Activated CD8-positive, alpha-beta memory T cell treated with anti-CD3 and anti-CD28 coated beads for 36 hours (primary cell): ENCODE data around the gene DUXA. TPM values are rescaled to one million over a fixed set of nuclear protein-coding genes. Genes with fewer than 3 reads are reported as not detected.

ENCODE experiments used
- CTCF ChIA-PET: fragments of 350-600 bp; sonication (Branson Sonifier 250); formaldehyde crosslinking; loops from one replicate; lab custom pipeline; 2021; ENCODE audit warnings: antibody characterized with exemption; lab: Charles Lee
- POLR2A ChIA-PET: fragments of 350-600 bp; sonication (Branson Sonifier 250); formaldehyde crosslinking; loops from one replicate; lab custom pipeline; 2021; ENCODE audit warnings: antibody characterized with exemption; lab: Charles Lee
- total RNA-seq, 2 experiments: library from RNA; stranded (reverse); gene quantifications; one replicate each; pipeline ENCODE4 v1.2.3, GENCODE V29; 2021

The DUXA gene
- total RNA-seq, 2 experiments from 2014 or later: not detected

GRCh38 chr19:57110592-57111328 lies 56.5 kb downstream of the DUXA start:
- CTCF ChIA-PET: no interaction called here

GRCh38 chr19:57106722-57107235 lies 60.5 kb downstream of the DUXA start:
- ChIA-PET POLR2A (no interaction called here), CTCF (no interaction called here)

More at GRCh38 chr19:57110592-57111328, 56.5 kb downstream of the DUXA start:
- POLR2A ChIA-PET: no interaction called here

GRCh38 chr19:57105976-57106721 lies 61.1 kb downstream of the DUXA start:
- ChIA-PET POLR2A (no interaction called here), CTCF (no interaction called here)

Other genes with a start within 250 kb of the DUXA start
- not detected for gene USP29, start 47.5 kb downstream of the DUXA start, total RNA-seq
- gene ZIM3, start 22.3 kb downstream of the DUXA start, total RNA-seq: not detected
- 10 to 100 TPM; 22.0 to 22.1 TPM for gene ZNF264, start 24.0 kb upstream of the DUXA start, total RNA-seq
- 1 to 10 TPM in 1 of 2 experiments, under 1 TPM in 1; 0.42 to 1.4 TPM for gene AURKC, start 63.5 kb upstream of the DUXA start, total RNA-seq
- 1 to 10 TPM; 8.8 to 9.5 TPM for gene ZNF805, start 73.1 kb upstream of the DUXA start, total RNA-seq
- gene ZNF460, start 113.0 kb upstream of the DUXA start, total RNA-seq: 10 to 100 TPM; 46.1 to 50.9 TPM
- 1 to 10 TPM; 7.2 to 7.3 TPM for gene ZNF543, start 153.0 kb upstream of the DUXA start, total RNA-seq
- 1 to 10 TPM; 8.9 to 9.7 TPM for gene ZNF304, start 183.8 kb upstream of the DUXA start, total RNA-seq
- 1 to 10 TPM; 5.6 to 7.1 TPM for gene TRAPPC2B, start 196.1 kb upstream of the DUXA start, total RNA-seq
- 1 to 10 TPM; 1.9 to 2.7 TPM for gene ZNF547, start 196.1 kb upstream of the DUXA start, total RNA-seq
- 10 to 100 TPM; 11.8 to 13.9 TPM for gene ZNF548, start 222.4 kb upstream of the DUXA start, total RNA-seq
- gene ZNF17, start 243.7 kb upstream of the DUXA start, total RNA-seq: 10 to 100 TPM in 1 of 2 experiments, 1 to 10 TPM in 1; 9.9 to 10.9 TPM